RCC 7860 (cell line): ENCODE results near the gene FRMD4A.
"Not testable (repeated sequence)": the region's sequence is repeated elsewhere in the genome, so short reads cannot be mapped to it uniquely, and the experiment has no call there.

ENCODE experiments used
- DNase-seq: peaks from one replicate; pipeline ENCODE4 v3.0.0-alpha.2; 2015; ENCODE audit warnings: low spot score
- FAIRE-seq: peaks from 2 replicates; lab custom pipeline; 2012; peaks lifted over from hg19 to GRCh38; lab: Jason Lieb, UNC

FRMD4A gene

GRCh38 chr10:14066106-14066505, 264.6 kb downstream of the FRMD4A start:
- FAIRE-seq (no peak), DNase-seq (no peak)

- FAIRE-seq, result no peak
- no peak for DNase-seq
Observed at GRCh38 chr10:14063531-14064285, 267.0 kb downstream of the FRMD4A start.

DNA sequence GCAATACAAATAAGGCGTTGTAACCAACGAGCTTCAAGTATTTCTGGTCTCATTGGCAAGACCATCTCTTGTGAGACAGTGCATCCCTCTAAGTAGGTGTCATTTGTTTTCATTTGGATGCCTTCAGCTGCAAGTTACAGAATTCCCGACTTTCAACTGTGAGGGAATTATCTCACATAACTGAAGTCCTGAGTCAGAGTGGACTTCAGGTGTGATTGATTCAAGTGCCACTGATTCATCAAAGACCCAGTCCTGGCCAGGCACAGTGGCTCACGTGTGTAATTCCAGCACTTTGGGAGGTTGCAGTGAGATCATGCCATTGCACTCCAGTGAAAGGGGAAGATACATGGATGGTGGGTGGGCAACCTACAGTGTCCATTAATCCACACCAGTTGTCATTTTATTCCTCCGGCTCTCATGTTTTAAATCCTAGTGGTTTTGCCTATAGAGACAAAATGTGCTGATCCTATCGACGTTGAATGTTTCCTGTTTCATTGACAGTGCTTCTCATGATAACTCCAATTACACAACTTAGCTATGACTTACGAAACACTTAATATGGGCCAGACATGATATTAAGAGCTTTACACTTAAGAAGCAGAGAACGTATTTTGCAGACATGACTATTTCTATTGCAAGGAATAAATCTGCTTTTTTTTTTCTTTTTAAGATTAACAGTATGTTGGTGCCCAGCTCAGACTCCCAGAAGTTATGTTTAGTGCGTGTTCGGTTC, 268.0 kb downstream of the FRMD4A start:
- FAIRE-seq, result no peak

GRCh38 chr10:14060320-14061070, 270.2 kb downstream of the FRMD4A start:
- FAIRE-seq, result no peak

More for the DNA sequence above, 268.0 kb downstream of the FRMD4A start:
- DNase-seq, result peak; percentile 67

DNA sequence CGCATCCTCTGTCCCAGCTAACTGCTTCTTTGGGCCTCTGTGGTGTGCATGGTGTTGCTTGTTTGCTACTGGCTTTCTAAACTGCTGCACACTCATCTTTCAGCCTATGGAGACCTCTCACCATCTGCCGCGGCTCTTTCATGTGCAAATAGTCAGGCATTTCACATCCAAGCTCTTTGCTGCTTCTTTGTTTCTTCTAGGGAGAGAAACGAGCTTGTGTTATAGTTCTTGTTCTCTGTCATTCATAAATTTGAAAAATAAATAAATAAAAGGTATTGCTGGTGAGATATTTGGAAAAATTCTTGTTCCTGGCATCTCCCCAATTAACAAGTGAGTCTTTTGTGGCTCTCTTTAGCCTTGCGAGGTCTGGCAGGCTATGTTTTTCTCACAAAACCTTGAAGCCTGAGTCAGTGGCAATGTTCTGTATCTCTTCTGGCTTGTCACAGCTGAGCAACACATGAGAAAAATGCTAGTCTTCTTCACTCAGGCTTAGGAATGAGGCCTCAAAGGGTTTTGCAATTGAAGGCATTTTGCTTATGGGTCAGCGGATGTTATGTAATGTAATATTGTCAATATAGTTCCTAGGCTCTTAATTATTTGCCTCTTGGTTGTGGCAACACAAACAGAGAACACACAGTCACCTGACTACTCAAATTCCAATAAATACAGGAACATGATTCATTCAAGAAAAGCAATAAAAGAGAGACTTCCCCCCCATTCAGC, 274.0 kb downstream of the FRMD4A start:
- FAIRE-seq, result no peak
- DNase-seq, result no peak

More at GRCh38 chr10:14060320-14061070, 270.2 kb downstream of the FRMD4A start:
- DNase-seq, result no peak

DNA sequence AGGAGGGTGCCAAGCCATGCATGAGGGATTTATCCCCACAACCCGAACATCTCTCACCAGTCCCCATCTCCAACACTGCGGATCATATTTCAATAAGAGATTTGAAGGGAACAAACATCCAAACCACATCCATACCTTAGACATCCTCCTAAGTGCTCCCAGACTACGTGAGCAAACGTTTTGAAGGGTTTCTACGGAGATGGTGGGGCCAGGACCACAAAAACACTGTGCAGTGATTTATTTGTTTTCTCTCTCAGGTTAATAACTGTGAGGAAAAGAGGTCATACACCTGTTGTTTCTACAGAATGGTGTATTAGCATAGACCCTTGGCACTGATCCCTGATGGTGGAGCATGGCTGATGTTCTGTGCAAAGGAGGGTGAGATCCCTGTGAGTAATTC, 277.8 kb downstream of the FRMD4A start:
- no peak for DNase-seq
- FAIRE-seq, result no peak

GRCh38 chr10:14050598-14050997, 280.1 kb downstream of the FRMD4A start:
- DNase-seq, result no peak
- no peak for FAIRE-seq

DNA sequence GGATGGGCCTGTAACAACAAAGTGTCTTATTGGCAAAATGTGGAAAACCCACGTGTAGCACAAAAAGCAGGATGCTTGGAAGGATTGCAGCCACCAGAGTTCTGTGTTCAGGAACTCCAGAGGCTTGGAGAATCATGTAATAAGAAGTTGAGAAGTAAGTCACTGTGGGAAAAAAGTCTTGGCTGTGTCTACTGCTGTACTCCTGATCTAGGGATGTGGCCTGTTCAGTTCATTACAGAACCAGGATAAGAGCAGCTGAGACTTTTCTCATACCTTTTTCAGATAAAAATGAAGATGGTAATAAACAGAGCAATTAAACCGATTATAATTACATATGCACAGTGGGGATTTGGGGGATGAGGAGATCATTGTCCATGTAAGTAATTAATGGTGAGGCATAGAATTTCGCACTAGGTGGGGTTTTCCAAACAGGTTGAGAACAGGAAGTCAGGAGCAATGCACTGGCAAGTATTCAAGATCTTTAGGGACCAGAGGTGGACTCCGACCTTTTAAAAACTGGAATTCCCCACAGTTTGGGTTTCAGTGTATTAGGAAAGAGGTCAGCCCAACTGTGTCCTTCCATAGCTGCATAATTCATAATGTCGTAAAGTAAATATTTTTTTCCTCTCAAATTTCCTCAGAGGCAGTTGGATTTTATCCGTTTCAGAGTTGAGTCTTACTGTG, 281.7 kb downstream of the FRMD4A start:
- FAIRE-seq, result no peak
- no peak for DNase-seq

DNA sequence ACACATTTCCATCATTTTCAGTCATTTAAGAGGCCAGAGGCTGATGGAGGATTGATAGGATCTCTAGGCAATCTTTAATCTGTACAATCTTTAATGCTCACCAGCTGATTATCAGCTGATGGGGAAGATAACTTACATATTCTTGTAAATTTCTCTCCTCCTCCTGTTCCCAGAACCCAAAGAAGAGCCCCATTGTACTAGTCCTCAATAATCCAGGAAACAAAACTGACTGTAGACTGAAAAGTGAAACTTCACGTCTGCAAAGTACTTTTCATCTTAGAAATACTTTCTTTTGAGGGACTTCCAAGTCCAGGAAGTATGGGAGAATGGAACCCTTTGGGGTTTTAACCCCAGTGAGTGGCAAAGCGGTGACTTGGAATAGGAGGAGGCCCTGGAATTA, 283.3 kb downstream of the FRMD4A start:
- no peak for FAIRE-seq
- DNase-seq, result no peak

DNA sequence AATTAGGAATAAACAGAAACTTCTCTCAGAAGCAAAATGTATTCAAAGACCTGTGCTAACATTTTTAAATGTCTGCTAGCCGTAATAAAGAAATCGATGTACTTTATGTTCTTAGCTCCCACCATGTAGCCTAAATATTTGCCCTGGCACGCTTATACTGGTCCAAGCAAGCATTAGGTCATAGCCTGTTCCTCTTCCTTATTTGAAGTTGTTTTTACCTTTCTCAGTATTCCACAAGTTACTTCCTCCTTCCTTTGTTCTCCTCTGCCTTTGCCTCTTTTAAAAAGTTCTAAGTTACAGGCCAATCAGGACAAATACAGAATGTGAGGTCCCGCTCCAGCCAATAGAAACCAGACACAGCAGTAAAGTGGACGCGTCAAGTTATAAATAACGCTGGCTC, 288.7 kb downstream of the FRMD4A start:
- not testable (repeated sequence) for FAIRE-seq, DNase-seq

GRCh38 chr10:14040787-14041631, 289.7 kb downstream of the FRMD4A start:
- FAIRE-seq, result no peak

DNA sequence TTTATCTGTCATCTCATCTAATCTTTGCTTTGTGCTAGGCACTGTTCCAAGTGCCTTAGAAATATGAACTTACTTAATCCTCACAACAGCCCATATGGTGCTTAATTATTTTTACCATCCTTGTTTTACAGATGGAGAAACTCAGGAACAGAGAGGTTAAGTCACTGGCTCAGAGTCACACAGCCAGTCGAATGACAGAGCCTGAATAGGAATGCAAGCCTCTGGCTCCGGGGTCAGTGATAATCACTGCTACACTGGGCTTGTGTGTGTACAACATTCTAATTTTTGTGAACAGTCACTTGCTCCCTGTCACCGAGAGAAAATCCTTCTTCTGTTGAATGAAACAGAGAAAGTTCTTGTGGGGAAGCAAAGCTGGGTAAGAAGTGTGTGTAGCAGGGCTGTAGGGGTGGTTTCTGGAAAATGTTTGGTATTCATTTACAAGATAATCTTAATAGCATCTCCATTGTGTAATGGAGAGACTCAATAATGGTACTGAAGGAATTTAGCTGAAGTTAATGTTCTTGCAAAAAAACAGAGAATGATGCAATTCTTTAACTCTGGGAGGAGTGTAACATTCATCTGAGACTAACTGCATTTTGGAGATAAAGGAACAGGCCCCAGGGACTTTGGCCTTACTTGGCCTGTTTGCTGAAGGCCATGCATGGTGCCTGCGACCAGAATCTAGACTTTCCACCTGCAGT, 290.6 kb downstream of the FRMD4A start:
- DNase-seq (no peak), FAIRE-seq (no peak)

More at GRCh38 chr10:14040787-14041631, 289.7 kb downstream of the FRMD4A start:
- no peak for DNase-seq

DNA sequence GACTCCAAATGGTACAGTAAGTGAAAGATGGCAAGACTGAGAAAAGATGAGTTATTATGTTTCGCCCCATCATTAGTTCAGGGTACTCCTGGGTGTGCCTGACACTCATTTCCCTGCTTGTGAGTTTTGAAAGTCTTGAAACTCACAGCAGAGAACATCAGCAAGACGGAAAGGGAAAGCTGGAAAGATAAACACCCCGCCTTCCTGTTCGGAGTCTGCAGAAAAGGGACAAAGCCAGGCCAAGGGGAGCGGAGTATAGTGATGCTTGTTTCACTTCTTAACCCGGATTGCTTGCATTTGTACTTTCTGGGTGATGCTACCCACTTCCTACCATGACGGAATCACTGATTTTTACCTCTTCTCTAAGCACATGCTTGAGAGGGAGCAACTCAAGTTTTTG, 294.5 kb downstream of the FRMD4A start:
- no peak for FAIRE-seq

DNA sequence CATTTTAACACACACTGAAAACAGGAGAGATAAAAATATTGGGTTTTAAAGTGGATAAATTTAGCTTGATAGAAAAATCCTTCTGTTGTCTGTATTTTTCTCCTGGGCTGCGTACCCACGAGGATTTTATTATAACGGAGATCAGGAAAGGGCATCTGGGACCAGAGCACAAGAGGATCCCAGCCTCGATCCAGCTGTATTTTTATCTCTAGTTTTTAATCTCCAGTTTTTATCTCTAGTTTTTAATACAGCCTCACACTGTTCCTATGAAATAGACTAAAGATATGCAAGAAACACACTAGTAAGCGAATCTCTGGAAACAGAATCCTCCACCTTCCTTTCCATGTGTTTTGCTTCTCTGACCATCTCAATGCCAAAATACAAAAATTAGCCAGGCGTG, 295.2 kb downstream of the FRMD4A start:
- no peak for DNase-seq
- no peak for FAIRE-seq

More for the DNA sequence above, 294.5 kb downstream of the FRMD4A start:
- DNase-seq, result no peak

DNA sequence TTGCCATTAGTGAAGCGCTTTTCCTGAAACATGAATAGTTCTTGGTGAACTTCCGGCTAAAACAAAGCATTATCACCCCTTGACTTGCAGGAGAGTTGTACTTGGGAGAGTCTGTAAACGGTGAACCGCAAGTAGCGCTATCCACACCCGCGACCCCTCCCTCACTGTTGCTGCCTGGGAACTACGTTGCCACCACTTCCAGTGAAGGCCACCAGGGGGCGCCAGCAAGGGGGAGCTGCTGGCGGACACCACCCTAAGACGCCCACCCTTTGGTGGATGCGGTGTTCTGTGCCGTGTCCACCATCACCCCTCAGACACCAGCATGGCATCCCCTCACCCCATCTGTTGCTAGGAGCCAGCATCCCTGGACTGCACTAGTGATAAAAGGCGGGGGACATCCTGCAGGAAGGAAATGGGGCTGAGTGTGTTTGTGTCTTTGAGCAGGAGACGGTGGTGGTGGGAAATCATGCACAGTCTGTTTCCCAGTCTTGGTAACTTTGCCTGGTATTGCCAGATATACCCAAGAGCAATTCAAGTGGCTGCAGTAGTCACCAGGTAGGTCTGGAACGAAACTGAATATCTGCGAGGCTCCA, 298.2 kb downstream of the FRMD4A start:
- DNase-seq (no peak), FAIRE-seq (no peak)

GRCh38 chr10:14026325-14026724, 304.4 kb downstream of the FRMD4A start:
- no peak for FAIRE-seq
- DNase-seq, result no peak

- no peak for DNase-seq
- FAIRE-seq, result no peak
Observed at GRCh38 chr10:14025283-14026189, 305.2 kb downstream of the FRMD4A start.
